Stimulated activated CD8-positive, alpha-beta memory T cell treated with anti-CD3 and anti-CD28 coated beads, Interleukin-12 subunit alpha, Interleukin-12 subunit beta, amount 100 ng/mL, for 24 hours (primary cell): ENCODE data around the gene GAL3ST2.
A peak's percentile ranks its signal among the peaks of the same experiment; 100 is the strongest.
"Not testable (repeated sequence)": the region's sequence is repeated elsewhere in the genome, so short reads cannot be mapped to it uniquely, and the experiment has no call there.

Source experiments
- DNase-seq: peaks from one replicate; pipeline ENCODE4 v3.0.0-alpha.2; 2020; ENCODE audit errors: extremely low read depth

GAL3ST2 gene

DNA sequence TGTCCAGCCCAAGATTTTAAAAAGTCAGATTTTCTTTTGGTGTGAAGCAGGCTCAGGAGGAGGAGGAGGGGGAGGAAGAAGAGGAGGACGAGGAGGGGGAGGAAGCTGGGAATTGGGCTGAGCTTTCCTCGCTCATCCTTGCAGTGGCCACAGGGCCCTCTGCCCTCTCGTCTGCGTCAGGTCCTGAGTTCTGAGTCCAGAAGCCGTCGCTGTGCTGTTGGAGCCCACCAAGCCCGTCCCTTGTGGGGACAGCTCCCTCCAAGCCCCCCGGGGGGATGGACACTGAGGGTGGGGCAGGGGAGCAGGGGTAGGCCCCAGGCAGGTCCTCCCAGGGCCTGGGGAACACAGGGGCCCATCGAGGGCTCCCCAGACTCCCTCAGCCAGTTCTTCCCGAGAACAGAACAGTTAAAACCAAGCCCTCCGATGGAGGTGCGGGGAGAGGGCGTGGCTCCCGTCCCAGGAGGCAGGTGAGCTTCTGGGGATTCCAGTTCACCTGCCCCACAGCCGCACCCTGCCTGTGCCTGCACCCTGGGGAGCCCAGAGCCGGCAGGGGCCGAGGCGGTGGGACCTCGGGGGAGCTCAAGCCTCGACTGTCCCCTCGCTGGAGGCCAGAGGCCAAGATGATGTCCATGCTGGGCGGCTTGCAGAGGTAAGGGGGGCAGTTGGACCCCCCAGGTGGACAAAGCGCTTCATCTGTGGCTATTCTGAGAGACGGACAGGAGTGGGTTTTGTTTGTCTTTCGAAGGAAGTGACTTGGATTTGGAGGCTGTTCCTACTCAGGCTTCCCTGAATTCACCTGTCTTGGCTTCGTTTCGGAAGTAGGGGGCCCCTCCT is at the start of gene GAL3ST2:
Gene GAL3ST2, plus strand, starts transcription at position 487 of the 834 bp plus-strand sequence. Its CDS starts 134 bp downstream, at position 621.
- no peak for DNase-seq

DNA sequence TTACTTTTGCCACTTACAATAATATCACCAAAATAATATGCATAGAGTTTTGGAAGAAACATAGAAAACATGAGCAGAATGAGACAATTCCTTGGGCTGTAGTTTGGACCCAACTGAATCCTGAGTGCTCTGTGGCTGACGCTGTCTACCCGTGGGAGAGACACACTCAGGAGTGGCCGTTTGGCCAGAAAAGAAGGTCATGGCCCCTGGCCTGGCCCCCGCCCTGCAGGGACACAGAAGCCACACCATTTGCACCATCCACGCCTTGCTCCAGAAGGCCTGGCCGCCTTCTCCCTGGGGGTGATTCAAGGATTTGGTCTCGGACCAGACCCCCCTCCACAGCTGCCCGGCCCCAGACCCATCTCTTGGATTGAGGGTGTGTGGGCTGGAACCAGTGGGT is 48.6 kb upstream of the GAL3ST2 start:
- DNase-seq = no peak

DNA sequence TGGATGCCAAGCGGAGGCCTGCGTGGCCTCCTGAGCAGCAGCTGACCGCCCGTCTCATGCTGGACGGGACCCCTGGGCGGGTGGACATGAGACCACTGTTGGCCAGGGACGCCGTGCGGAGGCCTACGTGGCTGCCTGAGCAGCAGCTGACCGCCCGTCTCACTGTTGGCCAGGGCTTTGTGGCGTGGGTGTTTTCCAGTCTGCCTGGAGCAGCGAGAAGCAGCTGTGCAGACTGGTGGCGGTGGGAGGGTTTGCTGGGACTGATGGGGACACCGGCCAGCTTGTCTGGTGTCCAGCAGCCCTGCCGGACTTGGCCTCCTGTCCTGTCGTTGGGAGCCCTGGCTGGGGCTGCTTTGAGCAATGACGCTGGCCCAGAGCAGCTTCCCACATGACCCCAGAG is 48.0 kb upstream of the GAL3ST2 start:
- no peak for DNase-seq

DNA sequence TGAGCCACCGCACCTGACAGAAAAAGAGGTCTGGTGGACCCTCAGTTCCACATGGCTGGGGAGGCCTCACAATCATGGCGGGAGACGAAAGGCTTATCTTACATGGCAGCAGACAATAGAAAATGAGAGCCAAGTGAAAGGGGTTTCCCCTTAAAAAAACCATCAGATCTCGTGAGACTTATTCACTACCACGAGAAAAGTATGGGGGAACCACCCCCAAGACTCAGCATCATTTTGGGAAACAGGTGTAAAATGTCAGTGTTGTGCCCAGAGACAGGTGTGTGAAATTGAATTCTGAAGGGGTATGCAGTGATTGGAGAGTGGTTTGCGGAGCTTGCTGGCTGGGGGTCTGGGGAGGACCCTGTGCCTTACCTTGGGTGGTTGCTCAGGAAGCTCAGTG is 46.8 kb upstream of the GAL3ST2 start:
- no peak for DNase-seq

DNA sequence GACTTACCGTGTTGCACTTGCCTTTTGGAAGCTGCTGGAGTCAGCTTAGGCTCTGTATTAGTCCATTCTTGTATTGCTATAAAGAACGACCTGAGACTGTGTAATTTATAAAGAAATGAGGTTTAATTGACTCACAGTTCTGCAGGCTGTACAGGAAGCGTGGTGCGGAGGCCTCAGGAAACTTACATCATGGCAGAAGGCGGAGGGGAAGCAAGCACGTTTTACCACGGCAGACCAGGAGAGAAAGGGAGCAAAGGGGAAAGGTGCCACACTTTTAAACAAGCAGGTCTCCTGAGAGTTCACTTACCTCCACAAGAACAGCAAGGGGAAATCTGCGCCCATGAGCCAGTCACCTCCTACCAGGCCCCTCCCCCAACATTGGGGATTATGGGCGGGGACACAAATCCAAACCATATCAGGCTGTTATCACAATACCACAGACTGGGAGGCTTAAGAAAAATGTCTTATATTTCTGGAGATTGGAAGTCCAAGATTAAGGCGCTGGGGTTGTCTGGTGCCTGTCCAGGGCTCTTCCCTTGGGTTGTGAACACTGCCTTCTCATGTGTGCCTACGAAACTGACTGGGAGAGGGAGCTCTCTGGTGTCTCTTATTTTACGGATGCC is 45.8 kb upstream of the GAL3ST2 start:
- DNase-seq = no peak

DNA sequence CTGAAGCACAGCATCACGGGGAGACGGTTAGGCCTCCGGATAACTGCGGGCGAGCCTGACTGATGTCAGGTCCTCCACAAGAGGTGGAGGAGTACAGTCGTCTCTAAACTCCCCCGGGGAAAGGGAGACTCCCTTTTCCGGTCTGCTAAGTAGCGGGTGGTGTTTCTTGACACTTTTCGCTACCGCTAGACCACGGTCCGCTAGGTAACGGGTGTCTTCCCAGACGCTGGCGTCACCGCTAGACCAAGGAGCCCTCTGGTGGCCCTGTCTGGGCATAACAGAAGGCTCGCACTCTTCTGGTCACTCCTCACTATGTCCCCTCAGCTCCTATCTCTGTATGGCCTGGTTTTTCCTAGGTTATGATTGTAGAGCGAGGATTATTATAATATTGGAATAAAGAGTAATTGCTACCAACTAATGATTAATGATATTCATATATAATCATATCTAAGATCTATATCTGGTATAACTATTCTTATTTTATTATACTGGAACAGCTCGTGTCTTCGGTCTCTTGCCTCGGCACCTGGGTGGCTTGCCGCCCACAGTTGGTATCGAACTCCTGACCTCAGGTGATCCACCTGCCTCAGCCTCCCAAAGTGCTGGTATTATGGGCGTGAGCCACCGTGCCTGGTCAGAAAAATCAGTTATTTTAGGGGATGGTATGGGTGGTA is 44.0 kb upstream of the GAL3ST2 start:
- DNase-seq = not testable (repeated sequence)

DNA sequence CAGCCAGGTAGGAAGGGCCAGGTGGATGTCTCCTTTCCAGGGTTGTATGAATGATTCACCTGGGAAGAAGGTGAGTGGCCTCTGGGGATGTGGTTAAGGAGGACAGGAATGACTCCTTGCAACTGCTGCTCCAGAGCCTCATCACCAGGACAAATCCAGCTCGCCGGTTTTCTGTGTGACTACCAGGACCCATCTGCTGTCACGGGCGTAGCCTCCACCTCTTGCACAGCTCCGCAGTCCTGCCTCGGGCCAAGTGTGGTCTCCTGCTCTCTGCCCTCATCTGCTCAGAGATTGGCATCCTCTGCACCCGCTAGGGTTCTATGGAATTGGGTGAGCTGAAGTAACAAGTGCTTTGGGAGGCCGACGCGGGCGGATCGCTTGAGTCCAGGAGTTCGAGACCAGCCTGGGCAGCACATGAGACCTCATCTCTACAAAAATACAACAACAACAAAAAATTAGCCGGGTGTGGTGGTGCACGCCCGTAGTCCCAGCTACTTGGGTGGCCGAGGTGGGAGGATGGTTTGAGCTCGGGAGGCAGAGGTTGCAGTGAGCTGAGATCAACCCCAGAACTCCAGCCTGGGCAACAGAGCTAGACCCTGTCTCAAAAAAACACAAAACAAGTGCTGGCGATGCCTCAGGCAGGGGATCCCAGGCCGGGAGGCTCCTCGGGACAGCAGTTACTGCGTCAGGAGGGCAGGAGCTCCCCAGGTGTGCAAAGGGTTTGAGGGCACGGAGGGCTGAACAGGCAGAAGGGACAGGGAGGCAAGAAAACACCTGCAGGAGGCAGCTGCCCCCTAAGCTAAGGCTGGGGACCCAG is 43.0 kb upstream of the GAL3ST2 start:
- no peak for DNase-seq

DNA sequence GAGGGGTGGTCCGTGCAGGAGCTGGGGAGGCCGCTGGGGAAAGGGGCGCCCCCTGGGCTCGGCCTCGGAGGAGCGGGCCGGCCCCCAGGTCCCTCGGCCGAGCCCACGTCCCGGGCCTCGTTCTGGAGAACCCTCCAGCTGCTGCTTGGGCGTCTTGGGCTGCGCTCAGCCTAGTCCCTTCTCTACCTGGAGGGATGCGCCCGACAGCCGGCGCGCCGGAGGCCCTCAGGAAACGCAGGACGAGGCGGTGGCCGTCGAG is 42.5 kb upstream of the GAL3ST2 start:
- no peak for DNase-seq

DNA sequence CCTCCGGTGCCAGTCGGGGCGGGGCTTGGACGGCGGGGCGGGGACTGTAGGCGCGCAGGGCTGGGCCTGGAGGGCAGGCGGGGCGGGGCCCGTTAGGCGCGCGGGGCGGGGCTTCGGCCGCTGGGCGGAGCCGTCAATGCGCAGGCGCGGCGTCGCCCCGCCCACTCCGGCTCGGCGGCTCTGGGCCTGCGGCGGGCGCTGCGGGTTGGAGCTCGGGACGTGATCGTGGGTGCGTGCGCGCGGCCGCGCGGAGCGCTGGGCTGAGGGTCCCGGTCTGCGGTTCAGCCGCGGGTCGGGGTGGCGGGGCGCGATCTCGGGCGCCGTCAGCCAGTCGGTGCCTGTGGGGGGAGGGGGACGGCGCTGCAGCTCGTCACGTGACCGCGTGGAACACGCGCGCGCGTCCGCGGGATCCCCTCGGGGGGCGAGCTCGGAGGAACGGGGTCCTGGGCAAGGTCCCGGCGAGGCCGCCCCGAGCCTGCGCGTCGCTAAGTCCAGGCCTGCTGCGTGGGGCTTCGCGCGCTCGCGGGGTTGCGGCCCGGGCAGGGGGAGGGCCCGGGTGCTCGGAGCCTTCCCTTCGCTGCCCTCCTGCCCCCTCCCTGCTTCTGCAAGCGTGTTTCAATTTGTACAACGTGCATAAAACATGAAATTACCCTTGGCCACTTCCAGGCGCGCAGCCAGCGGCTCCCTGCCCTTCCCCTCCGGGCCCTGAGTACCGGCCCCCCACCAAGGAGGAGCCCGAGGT is 42.0 kb upstream of the GAL3ST2 start, which contains the start of gene D2HGDH:
Gene D2HGDH, plus strand, starts transcription at position 164 of the 742 bp plus-strand sequence. CDS start 595 bp downstream, outside the sequence.
- DNase-seq = peak; percentile 86

DNA sequence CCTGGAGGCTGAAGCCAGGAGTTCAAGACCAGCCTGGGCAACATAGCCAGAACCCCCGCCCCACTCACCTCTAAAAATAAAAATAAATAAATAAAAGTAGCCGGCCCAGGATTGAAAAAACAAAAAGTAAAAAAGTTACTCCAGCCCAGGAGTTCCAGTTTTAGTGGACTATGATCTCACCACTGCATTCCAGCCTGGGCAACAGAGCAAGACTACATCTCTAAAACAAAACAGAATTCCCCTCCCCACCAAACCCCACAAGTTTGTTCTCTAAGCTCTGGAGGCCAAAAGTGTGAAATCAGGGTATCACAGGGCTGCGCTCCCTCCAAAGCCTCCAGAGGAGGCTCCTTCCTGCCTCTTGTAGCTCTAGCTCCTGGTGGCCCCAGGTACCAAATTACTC is 40.5 kb upstream of the GAL3ST2 start:
- no peak for DNase-seq

DNA sequence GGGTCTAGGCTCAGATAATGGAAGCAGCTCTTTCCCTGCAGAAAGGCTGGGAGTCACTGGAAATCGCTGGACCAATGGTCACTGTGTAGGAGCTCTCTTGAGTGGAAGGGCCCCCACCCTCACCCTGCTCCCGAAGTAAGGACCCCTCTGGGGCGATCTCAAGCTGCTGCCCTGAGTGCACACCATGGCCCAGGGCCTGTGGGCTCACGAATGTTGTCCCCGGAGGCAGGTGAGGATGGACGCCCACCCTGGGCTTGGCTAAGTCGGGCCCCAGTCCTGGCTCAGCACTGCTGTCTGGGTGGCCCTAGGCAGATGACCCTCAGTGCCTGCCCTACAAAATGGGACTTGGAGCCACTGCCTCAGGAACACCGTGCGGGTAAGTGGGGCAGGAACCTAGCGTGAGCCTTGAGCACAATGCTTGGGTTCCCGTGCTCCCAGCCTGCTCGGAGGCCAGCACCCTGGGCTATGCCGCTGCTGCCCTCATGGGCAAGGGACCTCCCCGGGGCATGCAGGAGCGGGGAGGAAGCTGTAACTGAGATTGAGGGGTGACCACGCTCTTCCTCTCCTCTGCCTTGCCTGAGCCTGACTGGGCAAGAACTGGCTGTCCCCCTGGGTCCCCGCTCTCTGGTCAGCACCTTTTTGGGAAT is 38.5 kb upstream of the GAL3ST2 start:
- no peak for DNase-seq

DNA sequence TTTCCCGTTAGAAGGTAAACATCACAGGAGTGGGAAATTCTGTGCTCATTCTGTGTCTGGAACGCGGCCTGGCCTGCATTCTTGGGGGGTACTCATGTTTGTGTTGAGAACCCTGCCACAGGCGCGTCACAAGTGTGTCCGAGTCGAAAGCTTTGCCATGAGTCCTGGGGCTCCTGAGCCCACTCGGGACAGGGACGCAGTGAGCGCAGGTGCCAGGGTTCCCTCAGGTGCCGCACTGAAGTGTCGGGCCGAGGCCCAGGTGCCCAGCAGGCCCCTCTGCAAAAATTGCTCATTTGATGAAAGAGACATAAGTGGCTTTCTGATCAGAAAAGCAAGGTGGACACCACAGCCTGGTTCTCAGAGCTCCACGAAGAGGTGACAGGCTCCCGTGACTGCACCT is 37.4 kb upstream of the GAL3ST2 start:
- DNase-seq = no peak

DNA sequence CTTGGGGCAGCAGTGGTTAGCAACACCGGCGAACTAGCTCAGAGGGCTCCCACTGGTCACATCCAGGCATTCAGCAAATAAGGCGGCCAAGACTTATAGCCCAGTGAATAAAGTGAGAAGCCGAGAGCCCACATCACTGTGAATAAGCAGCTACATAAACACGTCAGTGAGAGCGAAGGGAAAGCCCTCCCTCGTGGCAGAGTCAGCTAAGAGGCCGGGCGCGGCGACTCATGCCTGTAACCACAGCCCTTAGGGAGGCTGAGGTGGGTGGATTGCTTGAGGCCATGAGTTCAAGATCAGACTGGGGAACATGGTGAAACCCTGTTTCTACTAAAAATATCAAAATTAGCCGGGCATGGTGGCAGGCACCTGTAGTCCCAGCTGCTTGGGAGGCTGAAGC is 37.0 kb upstream of the GAL3ST2 start:
- DNase-seq = no peak

DNA sequence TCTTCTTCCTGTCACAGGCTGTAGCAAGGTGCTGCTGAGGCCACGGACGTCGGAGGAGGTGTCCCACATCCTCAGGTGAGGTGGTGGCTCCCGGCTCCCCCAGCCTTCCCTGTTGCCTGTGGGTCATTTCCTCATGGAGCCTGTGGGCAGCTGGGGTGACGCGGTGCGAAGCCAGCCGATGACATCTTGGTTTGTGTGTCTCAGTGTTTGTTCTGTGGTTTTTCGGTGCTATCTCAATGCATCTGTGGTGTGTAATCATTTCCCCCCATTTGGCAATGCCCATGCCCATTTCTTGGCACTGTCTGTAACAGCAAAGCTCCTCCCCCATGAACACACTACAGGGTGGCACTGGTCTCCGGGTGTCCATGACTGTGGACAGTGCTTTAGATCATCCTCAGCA is 35.6 kb upstream of the GAL3ST2 start:
- no peak for DNase-seq

DNA sequence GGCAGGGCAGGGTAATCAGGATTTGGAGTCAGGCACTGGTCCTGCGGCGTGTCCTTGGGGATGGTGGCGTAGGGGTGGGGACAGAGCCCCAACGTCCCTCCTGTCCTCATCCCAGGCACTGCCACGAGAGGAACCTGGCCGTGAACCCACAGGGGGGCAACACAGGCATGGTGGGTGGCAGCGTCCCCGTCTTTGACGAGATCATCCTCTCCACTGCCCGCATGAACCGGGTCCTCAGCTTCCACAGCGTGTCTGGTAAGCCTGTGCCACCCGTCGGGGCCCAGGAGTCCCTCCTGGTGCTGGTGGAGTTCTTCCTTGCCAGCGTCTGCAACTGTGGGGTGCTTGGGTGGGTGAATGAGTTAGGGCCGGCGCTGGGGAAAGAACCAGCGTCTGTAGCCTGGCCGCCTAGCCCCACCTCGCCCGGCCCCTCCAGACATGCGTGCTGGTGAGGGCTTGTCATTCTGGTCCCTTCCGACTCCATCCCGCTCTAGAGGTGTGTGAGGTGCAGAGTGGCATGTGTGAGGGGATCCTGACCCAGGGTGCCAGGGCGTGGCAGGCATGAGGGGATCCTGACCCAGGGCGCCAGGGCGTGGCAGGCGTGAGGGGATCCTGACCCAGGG is 34.2 kb upstream of the GAL3ST2 start:
- DNase-seq = no peak

DNA sequence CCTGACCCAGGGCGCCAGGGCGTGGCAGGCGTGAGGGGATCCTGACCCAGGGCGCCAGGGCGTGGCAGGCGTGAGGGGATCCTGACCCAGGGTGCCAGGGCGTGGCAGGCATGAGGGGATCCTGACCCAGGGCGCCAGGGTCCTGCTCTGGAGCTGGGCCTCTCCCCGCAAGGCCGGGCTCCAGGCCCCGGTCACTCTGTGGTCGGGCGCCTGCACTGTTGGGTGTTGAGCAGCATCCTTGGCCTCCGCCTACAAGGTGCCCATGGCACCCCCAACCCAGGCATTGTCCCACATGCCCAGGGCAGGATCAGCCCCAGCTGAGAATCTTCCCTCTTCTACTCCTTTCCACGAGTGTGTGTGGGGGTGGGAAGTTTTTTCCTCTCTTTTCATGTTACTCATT is 33.6 kb upstream of the GAL3ST2 start:
- not testable (repeated sequence) for DNase-seq

DNA sequence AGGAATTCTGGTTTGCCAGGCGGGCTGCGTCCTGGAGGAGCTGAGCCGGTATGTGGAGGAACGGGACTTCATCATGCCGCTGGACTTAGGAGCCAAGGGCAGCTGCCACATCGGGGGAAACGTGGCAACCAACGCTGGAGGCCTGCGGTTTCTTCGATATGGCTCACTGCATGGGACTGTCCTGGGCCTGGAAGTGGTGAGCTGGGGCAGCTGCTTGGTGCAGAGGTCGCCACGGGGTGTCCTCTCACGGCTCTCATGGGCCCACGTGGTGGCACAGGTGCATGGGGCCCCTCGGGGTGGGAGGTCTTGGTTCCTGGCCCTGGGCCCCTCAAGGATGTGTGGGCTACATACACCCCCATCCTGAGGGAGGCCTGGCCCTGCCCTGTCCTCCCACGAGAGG is 33.0 kb upstream of the GAL3ST2 start:
- no peak for DNase-seq

DNA sequence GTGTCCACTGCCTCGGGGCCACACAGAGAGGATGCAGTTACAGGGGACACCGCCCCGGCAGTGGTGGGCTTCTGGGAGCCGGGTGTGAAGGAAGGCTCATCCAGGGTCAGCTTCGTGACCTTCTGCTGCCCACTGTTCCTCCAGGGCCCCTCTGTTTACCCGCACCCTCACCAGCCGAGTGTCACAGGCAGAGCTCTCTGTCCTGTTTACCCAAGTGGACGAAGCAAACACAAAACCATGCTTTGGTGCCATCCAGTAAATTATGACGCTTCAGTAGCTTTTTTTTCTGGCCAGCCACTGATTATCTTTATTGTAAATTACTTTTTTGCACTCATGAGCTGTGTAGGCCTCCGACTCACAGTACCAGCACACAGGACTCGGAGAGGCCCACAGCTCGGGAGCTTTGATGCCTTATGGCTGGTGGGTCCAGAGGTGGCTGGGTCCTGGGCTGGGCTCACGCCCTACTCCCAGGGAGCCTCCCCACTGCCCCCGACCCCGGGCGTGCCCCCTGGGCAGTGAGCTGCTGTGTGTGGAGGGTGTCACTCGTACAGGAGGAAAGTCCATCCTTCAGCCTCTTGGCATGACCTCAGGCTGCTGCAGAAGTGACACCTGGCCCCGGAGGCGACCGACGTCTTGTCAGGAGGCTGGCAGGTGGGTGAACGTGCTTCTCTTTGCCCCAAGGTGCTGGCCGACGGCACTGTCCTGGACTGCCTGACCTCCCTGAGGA is 32.4 kb upstream of the GAL3ST2 start:
- DNase-seq = no peak

DNA sequence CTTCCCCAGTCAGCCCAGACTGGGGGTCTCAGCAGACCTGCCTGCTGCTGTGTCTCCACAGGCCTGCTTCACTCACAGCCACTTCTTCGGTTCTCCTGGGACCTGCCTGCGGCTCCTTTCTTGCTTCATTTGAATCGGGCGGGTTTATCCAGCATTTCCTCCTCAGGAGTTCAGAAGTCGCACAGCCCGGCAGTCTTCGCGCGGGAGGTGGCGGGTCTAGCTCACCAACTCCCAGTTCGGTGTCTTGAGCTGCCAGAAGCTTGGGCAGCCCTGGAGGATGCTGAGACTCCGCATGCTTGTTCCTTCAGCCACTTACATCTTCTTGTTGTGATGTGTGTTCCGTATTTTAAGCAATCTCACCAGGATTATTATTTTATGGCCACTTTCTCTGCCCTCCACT is 31.3 kb upstream of the GAL3ST2 start:
- DNase-seq = no peak

DNA sequence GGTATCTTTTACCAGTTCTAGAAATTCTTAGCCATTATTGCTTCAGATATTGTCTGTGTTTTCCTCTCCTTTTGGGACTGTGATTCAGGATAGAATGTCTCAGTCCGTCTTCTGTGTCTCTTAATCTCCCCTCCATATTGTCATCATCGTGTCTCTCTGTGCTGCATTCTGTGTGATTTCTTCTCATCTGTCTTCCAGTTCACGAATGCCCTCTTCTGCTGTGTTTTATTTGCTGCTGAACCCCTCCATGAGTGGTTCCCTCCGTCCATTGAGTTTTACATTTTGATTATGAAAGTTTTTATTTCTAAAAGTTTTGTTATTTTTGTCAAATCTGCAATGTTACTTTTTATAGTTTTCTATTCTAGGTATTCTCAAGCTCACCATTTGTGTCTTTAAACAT is 30.5 kb upstream of the GAL3ST2 start:
- DNase-seq = no peak
